CD4-positive, alpha-beta T cell treated with Interleukin-12 subunit alpha and Interleukin-12 subunit beta, for 1 hour (primary cell): ENCODE data around the gene ARHGEF4.
A peak's percentile ranks its signal among the peaks of the same experiment; 100 is the strongest.

Source experiments
- DNase-seq: peaks from one replicate; pipeline ENCODE4 v3.0.0-alpha.2; 2020

Gene ARHGEF4

GRCh38 chr2:130930740-130931659 is 94.3 kb downstream of the ARHGEF4 start:
- no peak for DNase-seq

- DNase-seq, result no peak
These were observed 96.8 kb downstream of the ARHGEF4 start for GRCh38 chr2:130933501-130933900.

- no peak for DNase-seq
These were observed 99.7 kb downstream of the ARHGEF4 start for GRCh38 chr2:130936451-130936850.

- DNase-seq, result no peak
These were observed 111.3 kb downstream of the ARHGEF4 start for GRCh38 chr2:130947967-130948366.

- no peak for DNase-seq
These were observed 113.2 kb downstream of the ARHGEF4 start for GRCh38 chr2:130949954-130950353.

GRCh38 chr2:130951018-130951417 is 114.3 kb downstream of the ARHGEF4 start:
- DNase-seq, result no peak

- no peak for DNase-seq
These were observed 118.2 kb downstream of the ARHGEF4 start for GRCh38 chr2:130954873-130955272.

GRCh38 chr2:130957915-130958314 is 121.2 kb downstream of the ARHGEF4 start:
- DNase-seq, result no peak

GRCh38 chr2:130963196-130963848 is 126.6 kb downstream of the ARHGEF4 start:
- no peak for DNase-seq

GRCh38 chr2:130963849-130964793 is 127.4 kb downstream of the ARHGEF4 start:
- DNase-seq, result no peak

- no peak for DNase-seq
These were observed 128.2 kb downstream of the ARHGEF4 start for GRCh38 chr2:130964931-130965330.

- DNase-seq, result no peak
These were observed 129.5 kb downstream of the ARHGEF4 start for GRCh38 chr2:130966149-130966774.

- no peak for DNase-seq
These were observed 130.2 kb downstream of the ARHGEF4 start for GRCh38 chr2:130966775-130967490.

GRCh38 chr2:130972410-130972809 is 135.7 kb downstream of the ARHGEF4 start:
- DNase-seq, result peak; percentile 2

GRCh38 chr2:130975729-130976128 is 139.0 kb downstream of the ARHGEF4 start:
- DNase-seq, result no peak

GRCh38 chr2:130976591-130977237 is 140.0 kb downstream of the ARHGEF4 start:
- no peak for DNase-seq

- no peak for DNase-seq
These were observed 140.8 kb downstream of the ARHGEF4 start for GRCh38 chr2:130977461-130978050.

GRCh38 chr2:130981667-130982066 is 145.0 kb downstream of the ARHGEF4 start:
- DNase-seq, result no peak

- DNase-seq, result no peak
These were observed 148.6 kb downstream of the ARHGEF4 start for GRCh38 chr2:130985206-130985780.

- no peak for DNase-seq
These were observed 149.3 kb downstream of the ARHGEF4 start for GRCh38 chr2:130985831-130986649.
